Type B pancreatic cell (in vitro differentiated cells): ENCODE measurements around the gene PLEKHA7. TPM values are rescaled to one million over a fixed set of nuclear protein-coding genes. Genes with fewer than 3 reads are reported as not detected.

ENCODE experiments used
- DNase-seq: peaks from one replicate; pipeline ENCODE4 v3.0.0; 2021; ENCODE audit warnings: mixed read lengths; ENCODE audit not compliant: unreplicated experiment; ENCODE audit errors: extremely low spot score
- H3K27ac Mint-ChIP-seq: 2 replicates; pipeline ENCODE4 v1.8.0; 2021; ENCODE audit warnings: mild to moderate bottlenecking, mixed read lengths
- H3K27me3 Mint-ChIP-seq: 2 replicates; pipeline ENCODE4 v1.8.0; 2021; ENCODE audit warnings: mixed read lengths
- H3K36me3 Mint-ChIP-seq: 2 replicates; pipeline ENCODE4 v1.8.0; 2021; ENCODE audit warnings: mixed read lengths
- H3K4me1 Mint-ChIP-seq: one replicate; pipeline ENCODE4 v1.8.0; 2021; ENCODE audit warnings: mixed read lengths; ENCODE audit not compliant: unreplicated experiment
- H3K4me3 Mint-ChIP-seq: 2 replicates; pipeline ENCODE4 v1.8.0; 2021; ENCODE audit warnings: mild to moderate bottlenecking, mixed read lengths
- H3K9me3 Mint-ChIP-seq: 2 replicates; pipeline ENCODE4 v1.8.0; 2021; ENCODE audit warnings: mixed read lengths
- CTCF ChIP-seq: fragments of 200-600 bp; sonication (generic); conservative IDR thresholded peaks from 2 replicates; pipeline ENCODE4 v1.5.0; 2021; ENCODE audit warnings: antibody characterized with exemption, mild to moderate bottlenecking
- total RNA-seq: library from RNA; stranded (reverse); gene quantifications from 2 replicates; pipeline ENCODE4 v1.2.1, GENCODE V29; 2021; ENCODE audit warnings: low replicate concordance

PLEKHA7 gene
- total RNA-seq, 1 donor from 2014 or later, result 64.7 TPM

GRCh38 chr11:16925561-16926065, 88.6 kb downstream of the PLEKHA7 start:
- no peak for TF ChIP-seq CTCF
- Mint-ChIP-seq H3K4me3 (peak overlapping the region; percentile 88), H3K27ac (peak overlapping the region; percentile 98), H3K36me3 (peaks cover 4% of the 10 kb centered on the region), H3K9me3 (no peaks in the 10 kb centered on the region), H3K4me1 (peaks cover 26% of the 10 kb centered on the region), H3K27me3 (peaks cover 53% of the 10 kb centered on the region)
- peak; percentile 78 for DNase-seq

- TF ChIP-seq CTCF, result no peak
- Mint-ChIP-seq H3K27me3 (peaks cover 53% of the 10 kb centered on the region), H3K27ac (peak overlapping the region; percentile 98), H3K4me1 (peaks cover 26% of the 10 kb centered on the region), H3K36me3 (peaks cover 4% of the 10 kb centered on the region), H3K9me3 (no peaks in the 10 kb centered on the region), H3K4me3 (peak overlapping the region; percentile 88)
- peak; percentile 78 for DNase-seq
These were observed 89.2 kb downstream of the PLEKHA7 start for GRCh38 chr11:16924826-16925560.

- Mint-ChIP-seq H3K27me3 (peaks cover 53% of the 10 kb centered on the region), H3K4me1 (peaks cover 26% of the 10 kb centered on the region), H3K36me3 (peaks cover 4% of the 10 kb centered on the region), H3K27ac (peak overlapping the region; percentile 98), H3K4me3 (peak overlapping the region; percentile 88), H3K9me3 (no peaks in the 10 kb centered on the region)
- DNase-seq, result no peak
- TF ChIP-seq CTCF, result no peak
These were observed 89.8 kb downstream of the PLEKHA7 start for GRCh38 chr11:16924462-16924825.

- TF ChIP-seq CTCF, result no peak
- no peak for DNase-seq
- H3K4me3 Mint-ChIP-seq, result peak overlapping the region; percentile 88
- H3K27ac Mint-ChIP-seq, result peak overlapping the region; percentile 98
- peaks cover 23% of the 10 kb centered on the region for H3K4me1 Mint-ChIP-seq
- no peaks in the 10 kb centered on the region for H3K9me3 Mint-ChIP-seq
- peaks cover 4% of the 10 kb centered on the region for H3K36me3 Mint-ChIP-seq
- peaks cover 53% of the 10 kb centered on the region for H3K27me3 Mint-ChIP-seq
These were observed 90.2 kb downstream of the PLEKHA7 start for GRCh38 chr11:16923987-16924386.

- H3K9me3 Mint-ChIP-seq, result no peaks in the 10 kb centered on the region
- peaks cover 17% of the 10 kb centered on the region for H3K36me3 Mint-ChIP-seq
- DNase-seq, result no peak
- H3K4me1 Mint-ChIP-seq, result peaks cover 21% of the 10 kb centered on the region
- peak overlapping the region; percentile 98 for H3K27ac Mint-ChIP-seq
- TF ChIP-seq CTCF, result no peak
- peak overlapping the region; percentile 88 for H3K4me3 Mint-ChIP-seq
- peaks cover 46% of the 10 kb centered on the region for H3K27me3 Mint-ChIP-seq
These were observed 92.5 kb downstream of the PLEKHA7 start for GRCh38 chr11:16921668-16922067.
